ENCODE data around the gene C1orf210. TPM values are rescaled to one million over a fixed set of nuclear protein-coding genes. Genes with fewer than 3 reads are reported as not detected.
A peak's percentile ranks its signal among the peaks of the same experiment; 100 is the strongest.

C1orf210 gene
- total RNA-seq, 2 experiments from 2014 or later, result not detected

DNA sequence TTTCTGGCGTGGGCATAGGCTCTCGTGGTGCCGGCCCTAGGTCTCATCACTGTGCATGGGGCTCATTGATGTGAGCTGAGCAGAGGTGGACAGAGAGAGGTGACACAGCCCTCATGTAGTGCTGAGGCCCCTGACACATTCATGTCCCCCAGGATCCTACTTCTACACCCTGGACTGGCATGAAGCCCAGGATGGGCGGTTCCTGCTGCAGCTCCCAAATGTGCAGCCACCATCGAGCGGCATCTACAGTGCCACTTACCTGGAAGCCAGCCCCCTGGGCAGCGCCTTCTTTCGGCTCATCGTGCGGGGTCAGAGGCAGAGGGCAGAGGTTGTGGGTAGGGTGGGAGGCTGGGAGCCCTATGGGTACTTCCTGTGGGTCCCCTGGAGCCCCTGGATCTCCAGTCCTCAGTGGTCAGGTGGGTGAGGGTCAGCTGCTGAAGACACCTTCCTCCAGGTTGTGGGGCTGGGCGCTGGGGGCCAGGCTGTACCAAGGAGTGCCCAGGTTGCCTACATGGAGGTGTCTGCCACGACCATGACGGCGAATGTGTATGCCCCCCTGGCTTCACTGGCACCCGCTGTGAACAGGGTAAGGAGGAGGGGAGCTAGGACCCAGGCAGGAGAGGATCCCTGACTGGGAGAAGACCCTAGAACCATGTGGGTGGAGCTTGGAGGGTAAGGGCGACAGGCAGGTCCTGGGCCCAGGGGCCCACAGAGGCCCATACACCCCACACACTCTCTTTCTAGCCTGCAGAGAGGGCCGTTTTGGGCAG is 21.5 kb upstream of the C1orf210 start:
- Mint-ChIP-seq H3K9me3 (no peaks in the 10 kb centered on the region), H3K27me3 (no peaks in the 10 kb centered on the region), H3K27ac (no peak overlapping the region), H3K4me3 (no peak overlapping the region), H3K4me1 (peaks cover 2% of the 10 kb centered on the region), H3K36me3 (no peaks in the 10 kb centered on the region)
- ATAC-seq (ENCODE audit: low read depth), result no peak
- POLR2A ChIA-PET, result no interaction called here
- no peak for DNase-seq

DNA sequence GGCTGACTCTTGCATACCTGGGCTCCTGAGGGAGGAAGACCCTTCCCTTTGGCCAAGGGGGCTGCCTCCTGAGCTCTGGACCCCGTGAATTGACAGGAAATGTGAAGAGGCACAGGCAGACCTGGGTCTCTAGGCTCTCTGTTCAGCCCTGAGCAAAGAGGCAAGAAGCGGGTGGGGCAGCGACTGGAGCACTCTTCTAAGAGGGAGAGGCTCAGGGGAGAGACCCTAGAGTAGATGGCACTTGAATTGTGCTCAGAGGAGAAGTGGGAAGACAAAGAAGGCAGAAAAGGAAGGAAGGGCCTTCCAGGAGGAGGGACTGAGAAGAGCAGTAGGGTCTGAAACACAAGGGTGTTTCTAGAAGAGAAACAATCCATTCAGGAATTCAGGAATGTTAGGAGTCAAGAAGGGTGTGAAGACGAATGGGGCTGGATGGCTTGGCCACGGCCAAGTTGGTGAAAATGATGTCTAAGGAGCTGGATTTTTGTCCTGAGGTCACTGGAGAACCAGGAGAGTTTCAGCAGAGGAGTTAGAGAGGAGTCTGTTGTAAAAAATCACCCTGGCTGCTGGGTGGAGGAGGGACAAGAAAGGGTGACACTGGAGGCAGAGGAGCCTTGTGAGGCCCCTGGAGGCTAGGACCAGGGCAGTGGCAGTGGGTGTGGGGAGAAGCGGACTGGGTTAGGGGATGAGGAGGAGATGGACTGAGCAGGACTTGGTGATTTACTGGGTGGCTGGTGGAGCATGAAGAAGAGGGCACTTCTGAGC is 20.7 kb upstream of the C1orf210 start:
- no peak for ATAC-seq (ENCODE audit: low read depth)
- POLR2A ChIA-PET, result no interaction called here
- H3K4me3 Mint-ChIP-seq, result no peak overlapping the region

DNA sequence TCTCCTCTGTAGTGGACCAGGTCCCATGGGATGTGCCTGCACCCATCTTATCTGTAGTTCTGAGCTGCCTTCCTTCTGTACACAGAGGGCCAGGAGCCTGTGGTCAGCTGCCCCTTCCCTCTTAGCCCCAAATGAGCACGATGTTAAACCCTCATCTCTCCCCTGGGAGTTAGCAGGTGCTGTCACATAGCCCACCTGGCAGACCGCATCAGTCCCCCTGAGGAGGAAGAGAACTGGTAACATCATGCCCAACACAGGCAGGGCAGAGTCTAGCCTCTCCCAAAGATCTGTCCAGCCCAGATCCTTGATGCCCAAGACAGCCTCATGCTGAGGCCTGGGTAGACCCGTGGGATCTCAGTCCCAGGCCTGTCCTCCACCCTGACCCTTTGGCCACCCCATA is 20.1 kb upstream of the C1orf210 start:
- ATAC-seq (ENCODE audit: low read depth) (no peak), DNase-seq (no peak)
- no peaks in the 10 kb centered on the region for H3K9me3 Mint-ChIP-seq
- no peak overlapping the region for H3K27ac Mint-ChIP-seq
- H3K36me3 Mint-ChIP-seq, result no peaks in the 10 kb centered on the region
- POLR2A ChIA-PET, result no interaction called here
- H3K27me3 Mint-ChIP-seq, result no peaks in the 10 kb centered on the region
- peaks cover 8% of the 10 kb centered on the region for H3K4me1 Mint-ChIP-seq
- H3K4me3 Mint-ChIP-seq, result no peak overlapping the region

More for the DNA sequence above, 20.7 kb upstream of the C1orf210 start:
- H3K27me3 Mint-ChIP-seq, result no peaks in the 10 kb centered on the region
- peaks cover 2% of the 10 kb centered on the region for H3K4me1 Mint-ChIP-seq
- H3K27ac Mint-ChIP-seq, result peak overlapping the region; percentile 2
- no peaks in the 10 kb centered on the region for H3K36me3 Mint-ChIP-seq
- no peaks in the 10 kb centered on the region for H3K9me3 Mint-ChIP-seq
- DNase-seq, result no peak

DNA sequence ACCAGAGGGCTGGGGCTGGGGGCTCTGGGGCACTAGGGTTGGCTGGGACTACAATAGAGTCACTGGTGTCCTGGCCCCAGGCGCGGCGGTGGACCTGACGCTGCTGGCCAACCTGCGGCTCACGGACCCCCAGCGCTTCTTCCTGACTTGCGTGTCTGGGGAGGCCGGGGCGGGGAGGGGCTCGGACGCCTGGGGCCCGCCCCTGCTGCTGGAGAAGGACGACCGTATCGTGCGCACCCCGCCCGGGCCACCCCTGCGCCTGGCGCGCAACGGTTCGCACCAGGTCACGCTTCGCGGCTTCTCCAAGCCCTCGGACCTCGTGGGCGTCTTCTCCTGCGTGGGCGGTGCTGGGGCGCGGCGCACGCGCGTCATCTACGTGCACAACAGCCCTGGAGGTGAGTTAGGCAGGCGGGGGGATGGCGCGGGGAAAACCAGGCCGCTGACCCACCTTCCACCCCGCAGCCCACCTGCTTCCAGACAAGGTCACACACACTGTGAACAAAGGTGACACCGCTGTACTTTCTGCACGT is 19.5 kb upstream of the C1orf210 start:
- ATAC-seq (ENCODE audit: low read depth) (no peak), DNase-seq (no peak)
- no peaks in the 10 kb centered on the region for H3K27me3 Mint-ChIP-seq
- POLR2A ChIA-PET, result no interaction called here
- H3K9me3 Mint-ChIP-seq, result no peaks in the 10 kb centered on the region
- H3K27ac Mint-ChIP-seq, result no peak overlapping the region
- no peaks in the 10 kb centered on the region for H3K36me3 Mint-ChIP-seq
- H3K4me1 Mint-ChIP-seq, result peaks cover 9% of the 10 kb centered on the region
- H3K4me3 Mint-ChIP-seq, result no peak overlapping the region

DNA sequence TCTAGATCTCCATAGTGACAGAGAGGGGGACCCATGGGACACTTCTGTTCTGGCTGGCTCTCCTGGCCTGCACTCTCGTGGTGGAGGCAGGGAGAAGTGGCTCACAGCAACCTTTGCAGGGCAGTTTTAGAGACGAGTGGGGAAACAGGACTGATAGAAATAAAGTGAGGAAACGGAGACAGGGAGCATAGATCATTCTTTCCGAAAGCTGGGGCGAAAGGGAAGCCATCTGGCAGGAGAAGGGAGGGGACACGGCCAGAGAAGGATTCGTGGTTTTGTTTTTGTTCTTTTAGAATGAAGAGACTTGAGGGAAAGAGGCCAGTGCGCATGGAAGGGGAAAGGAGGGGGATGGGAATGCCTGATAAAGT is 18.9 kb upstream of the C1orf210 start:
- H3K4me3 Mint-ChIP-seq, result no peak overlapping the region

DNA sequence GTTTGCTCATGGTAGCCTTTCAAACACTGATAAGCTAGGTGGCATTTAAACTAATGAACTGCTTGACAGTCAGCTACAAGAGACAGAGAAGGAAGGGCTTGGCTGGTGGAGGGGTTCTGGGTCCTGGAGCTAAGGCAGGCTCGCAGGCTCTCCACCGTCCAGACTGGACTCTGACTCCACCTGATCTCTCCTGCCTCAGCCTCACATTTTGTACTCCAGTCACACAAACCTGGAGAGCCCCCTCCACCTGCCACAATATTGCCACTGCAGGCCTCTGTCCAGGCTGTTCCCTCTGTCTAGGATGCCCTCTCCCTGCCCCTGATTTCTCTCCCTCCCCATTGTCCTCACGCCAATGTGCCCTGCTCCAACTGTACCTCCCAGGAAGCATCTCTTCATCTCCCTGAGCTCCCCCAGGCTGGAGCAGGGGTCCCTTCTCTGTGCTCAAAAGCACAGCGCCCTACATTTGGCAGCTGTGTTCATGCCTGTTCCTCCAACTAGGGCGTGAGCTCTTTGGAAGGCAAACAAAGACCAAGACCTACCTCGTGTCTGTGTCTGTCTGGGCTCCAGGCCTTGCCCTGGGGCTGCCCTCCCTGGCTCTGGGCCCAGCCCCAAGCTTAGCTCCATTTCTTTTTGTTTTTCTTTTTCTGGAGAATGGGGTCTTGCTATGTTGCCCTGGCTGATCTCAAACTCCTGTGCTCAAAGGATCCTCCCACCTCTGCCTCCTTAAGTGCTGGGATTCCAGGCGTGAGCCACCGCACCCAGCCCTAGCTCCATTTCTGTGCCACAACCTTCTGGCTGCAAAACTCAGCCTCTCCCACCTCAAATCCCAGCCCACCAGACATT is 18.3 kb upstream of the C1orf210 start:
- Mint-ChIP-seq H3K9me3 (no peaks in the 10 kb centered on the region), H3K4me1 (peaks cover 9% of the 10 kb centered on the region), H3K36me3 (no peaks in the 10 kb centered on the region), H3K27me3 (no peaks in the 10 kb centered on the region), H3K4me3 (no peak overlapping the region), H3K27ac (no peak overlapping the region)
- DNase-seq (no peak), ATAC-seq (ENCODE audit: low read depth) (no peak)
- POLR2A ChIA-PET, result no interaction called here

More for the DNA sequence above, 18.9 kb upstream of the C1orf210 start:
- Mint-ChIP-seq H3K27me3 (no peaks in the 10 kb centered on the region), H3K36me3 (no peaks in the 10 kb centered on the region), H3K27ac (no peak overlapping the region), H3K4me1 (peaks cover 9% of the 10 kb centered on the region), H3K9me3 (no peaks in the 10 kb centered on the region)
- POLR2A ChIA-PET, result no interaction called here
- ATAC-seq (ENCODE audit: low read depth), result no peak
- DNase-seq, result no peak

DNA sequence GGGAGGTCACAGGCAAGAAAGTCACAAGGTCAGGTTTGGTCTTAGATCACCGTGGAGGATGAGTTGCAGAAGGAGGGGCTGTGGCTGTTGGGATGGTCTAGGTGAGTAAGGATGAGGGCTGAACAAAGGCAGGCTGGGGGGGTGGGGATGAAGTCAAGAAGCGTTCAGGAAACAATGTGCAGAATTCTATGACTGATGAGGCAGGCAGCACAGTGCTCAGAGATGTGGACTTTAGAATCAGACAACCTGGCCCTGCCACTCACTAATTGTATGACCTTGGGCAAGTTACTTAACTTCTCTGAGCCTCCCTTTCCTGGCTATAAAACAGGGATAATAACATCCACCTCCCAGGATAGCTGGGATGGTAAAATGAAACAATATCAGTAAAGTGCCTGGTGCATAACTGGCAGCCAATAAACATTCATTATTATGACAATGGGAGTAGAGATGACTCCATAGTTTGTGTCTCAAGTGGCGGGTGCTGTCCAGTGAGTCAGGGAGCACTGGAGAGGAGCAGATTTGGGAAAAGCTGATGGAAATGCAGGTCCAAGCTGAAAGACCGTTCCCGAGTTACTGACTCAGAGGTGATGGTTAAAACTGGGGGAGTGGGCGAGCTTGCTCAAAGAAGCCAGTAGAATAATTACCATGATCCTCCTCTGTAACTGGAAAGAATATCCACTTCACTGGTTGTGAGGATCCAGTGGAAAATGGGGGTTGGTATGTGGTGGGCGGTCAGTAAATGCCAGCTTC is 17.5 kb upstream of the C1orf210 start:
- no peaks in the 10 kb centered on the region for H3K9me3 Mint-ChIP-seq
- H3K4me1 Mint-ChIP-seq, result peaks cover 9% of the 10 kb centered on the region
- POLR2A ChIA-PET, result no interaction called here
- DNase-seq (no peak), ATAC-seq (ENCODE audit: low read depth) (no peak)
- H3K4me3 Mint-ChIP-seq, result no peak overlapping the region
- H3K27me3 Mint-ChIP-seq, result no peaks in the 10 kb centered on the region
- no peaks in the 10 kb centered on the region for H3K36me3 Mint-ChIP-seq
- H3K27ac Mint-ChIP-seq, result no peak overlapping the region

DNA sequence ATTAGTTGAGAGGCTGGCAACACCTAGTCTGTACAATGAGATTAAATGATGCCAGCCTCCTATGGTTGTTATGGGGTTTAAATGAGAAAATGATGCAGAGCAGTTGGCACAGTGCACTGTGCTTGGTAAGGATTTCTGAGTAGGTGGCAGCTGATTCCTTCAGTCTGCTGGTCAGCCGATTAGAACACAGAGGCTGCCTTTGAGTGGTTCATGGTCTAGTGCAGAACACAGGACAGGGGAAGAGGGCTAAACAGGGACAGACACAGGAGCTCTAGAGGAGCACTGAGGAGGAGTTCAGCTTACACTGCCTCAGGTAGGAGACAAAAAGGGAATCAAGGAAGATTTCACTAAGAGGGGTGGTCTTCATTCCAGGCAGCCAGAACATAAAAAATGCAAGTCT is 16.8 kb upstream of the C1orf210 start:
- Mint-ChIP-seq H3K4me1 (peaks cover 9% of the 10 kb centered on the region), H3K27me3 (no peaks in the 10 kb centered on the region), H3K36me3 (no peaks in the 10 kb centered on the region), H3K9me3 (no peaks in the 10 kb centered on the region), H3K4me3 (no peak overlapping the region), H3K27ac (no peak overlapping the region)
- ATAC-seq (ENCODE audit: low read depth), result no peak
- POLR2A ChIA-PET, result no interaction called here
- DNase-seq, result no peak

DNA sequence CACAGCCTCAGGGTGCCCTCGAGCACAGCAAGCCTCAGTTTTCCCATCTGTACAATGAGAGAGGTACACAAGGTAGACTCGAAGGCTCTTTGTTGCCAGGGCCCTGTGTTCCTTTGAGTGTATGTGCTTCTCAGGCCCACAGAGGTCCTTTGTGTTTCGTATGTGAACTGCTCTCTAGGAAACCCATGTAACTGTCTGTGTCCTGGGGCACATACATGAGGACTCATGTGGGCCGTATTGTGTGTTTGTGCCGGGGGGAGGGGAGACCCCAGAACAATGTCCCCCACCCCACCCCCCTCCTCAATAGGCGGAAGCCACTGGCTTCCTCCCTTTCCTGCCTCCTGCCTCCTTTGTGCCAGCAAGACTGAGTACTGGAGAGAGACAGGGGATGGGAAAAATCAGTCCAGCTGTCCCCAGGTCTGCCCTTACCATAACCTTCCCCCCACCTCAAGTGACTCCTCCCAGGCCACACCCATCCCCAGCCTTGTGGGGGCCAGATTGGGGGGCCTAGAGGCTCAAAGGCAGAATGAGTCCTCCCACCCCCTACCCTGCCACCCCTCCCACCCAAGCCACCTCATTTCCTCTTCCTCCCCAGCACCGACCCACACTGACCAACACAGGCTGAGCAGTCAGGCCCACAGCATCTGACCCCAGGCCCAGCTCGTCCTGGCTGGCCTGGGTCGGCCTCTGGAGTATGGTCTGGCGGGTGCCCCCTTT is 15.2 kb upstream of the C1orf210 start, which contains the start of gene TIE1:
TIE1 (plus strand) TSS at position 605 of the 717 bp plus-strand sequence; CDS start at position 695, 90 bp downstream.
- H3K9me3 Mint-ChIP-seq, result no peaks in the 10 kb centered on the region
- POLR2A ChIA-PET, result no interaction called here
- no peak within 1 kb of the TSS for H3K4me3 Mint-ChIP-seq
- no peak for ATAC-seq (ENCODE audit: low read depth)
- H3K27ac Mint-ChIP-seq, result peak within 1 kb of the TSS; percentile 28
- no peak for DNase-seq
- H3K4me1 Mint-ChIP-seq, result peaks cover 16% of the 10 kb centered on the region
- H3K27me3 Mint-ChIP-seq, result no peaks in the 10 kb centered on the region
- no peaks in the 10 kb centered on the region for H3K36me3 Mint-ChIP-seq

DNA sequence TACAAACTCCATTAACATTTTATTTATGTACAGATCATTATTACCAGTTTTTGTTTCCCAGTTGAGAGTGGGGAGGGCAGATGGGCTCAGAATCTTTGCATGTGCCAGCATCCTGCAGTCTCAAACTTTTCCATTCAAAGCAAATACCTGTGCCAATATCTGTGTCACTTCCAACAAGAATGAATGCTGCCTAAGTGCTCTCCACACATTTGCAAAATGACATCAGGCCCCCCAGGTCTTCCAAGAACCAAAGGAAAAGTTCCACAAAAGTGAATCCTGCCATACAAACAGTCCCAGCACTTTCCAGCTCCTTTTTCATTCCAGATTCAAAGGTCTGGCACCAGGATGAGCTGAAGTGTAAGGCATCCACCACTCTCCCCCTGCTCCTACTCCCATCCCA is 13.7 kb upstream of the C1orf210 start:
- Mint-ChIP-seq H3K36me3 (no peaks in the 10 kb centered on the region), H3K4me3 (no peak overlapping the region), H3K27me3 (no peaks in the 10 kb centered on the region), H3K27ac (no peak overlapping the region), H3K4me1 (peaks cover 23% of the 10 kb centered on the region), H3K9me3 (no peaks in the 10 kb centered on the region)
- no peak for ATAC-seq (ENCODE audit: low read depth)
- POLR2A ChIA-PET, result no interaction called here
- DNase-seq, result no peak

DNA sequence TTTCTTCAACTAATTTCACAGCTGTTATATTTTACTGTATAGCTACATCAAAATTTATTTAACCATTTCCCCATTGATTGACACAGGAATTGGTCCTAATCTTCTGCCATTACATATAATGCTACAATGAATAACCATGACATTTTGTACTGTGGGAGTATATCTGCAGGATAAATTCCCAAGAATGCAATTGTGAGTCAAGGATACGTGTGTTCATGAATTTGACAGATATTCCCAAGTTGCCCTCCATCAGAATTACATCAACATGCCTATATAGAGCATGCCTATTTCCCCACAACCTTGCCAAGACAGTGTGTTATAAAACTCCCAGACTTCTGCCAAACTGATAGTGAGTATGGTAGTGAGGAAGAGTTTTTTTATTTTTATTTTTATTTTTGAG is 12.7 kb upstream of the C1orf210 start:
- Mint-ChIP-seq H3K4me3 (no peak overlapping the region), H3K36me3 (no peaks in the 10 kb centered on the region), H3K9me3 (no peaks in the 10 kb centered on the region), H3K27me3 (no peaks in the 10 kb centered on the region), H3K4me1 (peaks cover 23% of the 10 kb centered on the region), H3K27ac (no peak overlapping the region)
- ATAC-seq (ENCODE audit: low read depth) (no peak), DNase-seq (no peak)
- POLR2A ChIA-PET, result no interaction called here

DNA sequence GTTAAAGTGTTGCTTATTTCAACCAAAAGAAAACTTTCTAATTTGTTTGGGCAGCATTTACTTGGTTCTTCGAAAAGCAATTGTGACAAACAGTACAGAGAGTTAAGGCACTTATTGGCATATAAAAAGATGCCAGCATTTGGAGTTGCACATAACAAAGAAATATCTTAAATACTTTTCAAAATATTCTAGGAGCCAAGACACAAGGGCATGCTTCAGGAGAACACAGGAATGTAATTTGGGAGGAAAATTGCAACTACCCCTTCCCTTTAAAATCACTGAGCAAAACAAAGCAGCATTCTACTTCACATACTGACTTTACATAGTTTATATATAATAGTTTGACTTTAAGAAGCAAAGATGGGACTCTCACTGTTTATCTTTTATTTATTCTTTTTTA is 10.8 kb upstream of the C1orf210 start:
- Mint-ChIP-seq H3K36me3 (no peaks in the 10 kb centered on the region), H3K4me1 (peaks cover 23% of the 10 kb centered on the region), H3K4me3 (peak overlapping the region; percentile 65), H3K27ac (peak overlapping the region; percentile 84), H3K27me3 (no peaks in the 10 kb centered on the region), H3K9me3 (no peaks in the 10 kb centered on the region)
- ATAC-seq (ENCODE audit: low read depth) (no peak), DNase-seq (no peak)
- POLR2A ChIA-PET, result no interaction called here

Measured in activated naive CD8-positive, alpha-beta T cell treated with anti-CD3 and anti-CD28 coated beads, Interleukin-2, amount 10 ng/mL, durations not matched to agents 7 days and 5 days (primary cell).